ENCODE measurements around the gene DPEP3.

GRCh38 chr16:67965668-67966548 lies 14.4 kb downstream of the DPEP3 start:
- TF ChIP-seq CTCF (IDR thresholded peaks at IDR 0.05; ENCODE audit: insufficient read depth, low read length, poor library complexity, severe bottlenecking) (no peak), EZH2phosphoT487 (conservative IDR thresholded peaks at IDR 0.05; ENCODE audit: low read length) (no peak)
